Iris pigment epithelial cell (primary cell): ENCODE measurements around the gene TIMP2.
A peak's percentile ranks its signal among the peaks of the same experiment; 100 is the strongest.

Experiments used
- DNase-seq: peaks from one replicate; pipeline ENCODE4 v3.0.0-alpha.2; 2011; ENCODE audit warnings: low read depth

TIMP2 gene

DNA sequence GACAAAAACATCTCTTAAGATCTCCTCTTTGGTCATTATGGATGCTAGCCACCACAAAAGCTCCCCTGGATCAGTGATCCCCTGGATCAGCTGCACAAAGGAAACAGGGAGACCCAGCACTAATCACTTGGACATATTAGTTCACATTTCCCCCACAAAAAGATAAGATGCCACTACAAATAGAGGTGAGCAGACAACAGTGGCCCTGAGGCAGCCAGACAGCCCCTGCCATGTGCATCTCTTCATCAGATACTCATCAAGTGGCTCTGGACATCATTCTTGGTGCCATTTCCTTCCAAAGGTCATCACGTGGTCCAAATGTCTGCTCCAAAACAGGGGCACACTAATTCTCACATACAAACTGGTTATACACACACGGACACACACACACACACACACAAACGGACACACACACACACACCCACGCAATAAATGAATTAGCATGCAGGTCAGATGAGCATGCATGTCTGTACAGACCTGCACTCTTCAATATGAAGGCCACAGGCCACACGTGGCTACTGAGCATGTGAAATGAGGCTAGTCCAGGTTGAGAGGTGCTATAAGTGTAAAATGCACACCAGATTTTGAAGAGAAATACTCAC, 88.7 kb downstream of the TIMP2 start:
- no peak for DNase-seq

- no peak for DNase-seq
Observed at GRCh38 chr17:78834571-78834970, 90.6 kb downstream of the TIMP2 start.

DNA sequence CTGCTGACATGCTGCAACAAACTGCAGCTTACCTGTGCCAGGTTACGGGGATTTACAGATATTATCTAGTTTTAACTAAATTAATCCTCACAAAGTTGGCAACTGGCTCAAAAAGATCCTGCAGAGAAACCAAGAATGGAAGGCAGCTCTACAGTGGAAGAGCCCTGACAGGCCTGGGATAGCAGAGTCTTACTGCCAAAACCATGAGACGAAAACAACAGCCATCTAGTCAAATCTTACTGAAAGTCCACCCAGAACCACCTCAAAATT, 92.7 kb downstream of the TIMP2 start:
- no peak for DNase-seq

DNA sequence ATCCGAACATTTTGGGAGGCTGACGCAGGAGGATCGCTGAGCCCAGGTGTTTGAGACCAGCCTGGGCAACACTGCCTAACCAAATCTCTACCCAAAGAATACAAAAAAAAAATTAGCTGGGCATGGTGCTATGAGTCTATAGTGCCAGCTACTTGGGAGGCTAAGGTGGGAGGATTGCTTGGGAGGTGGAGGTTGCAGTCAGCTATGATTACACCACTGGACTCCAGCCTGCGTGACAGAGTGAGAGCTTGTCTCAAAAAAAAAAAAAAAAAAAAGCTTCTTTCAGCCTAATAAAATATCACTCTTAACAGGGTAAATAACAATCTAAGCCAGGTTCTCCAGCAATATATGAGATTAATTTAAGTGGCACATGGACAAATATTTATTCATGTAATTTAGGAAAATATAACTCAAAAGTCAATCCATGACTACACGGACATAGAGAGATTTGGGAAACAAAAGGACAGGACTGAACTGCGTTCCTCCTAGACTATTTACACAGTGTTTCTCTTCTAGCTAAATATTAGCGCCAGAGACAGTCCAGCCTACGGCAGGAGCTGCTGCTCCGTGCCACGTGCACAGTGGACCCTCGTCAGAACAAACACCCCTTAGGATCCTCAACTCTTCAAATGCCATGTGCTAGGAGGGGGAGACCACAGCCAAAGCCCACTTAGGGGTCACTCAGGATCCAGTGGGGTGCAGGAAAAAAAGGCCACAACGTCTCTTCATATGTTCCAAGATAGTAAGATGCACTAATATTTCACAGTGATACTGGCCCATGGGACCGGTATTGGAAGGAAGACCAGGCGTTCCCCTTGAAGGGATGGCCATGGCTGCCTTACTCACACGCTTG, 93.3 kb downstream of the TIMP2 start:
- DNase-seq = no peak

GRCh38 chr17:78829477-78829876, 95.7 kb downstream of the TIMP2 start:
- DNase-seq = no peak

GRCh38 chr17:78828470-78829185, 96.6 kb downstream of the TIMP2 start:
- peak; percentile 90 for DNase-seq

- DNase-seq = no peak
Observed at GRCh38 chr17:78826836-78827509, 98.2 kb downstream of the TIMP2 start.

DNA sequence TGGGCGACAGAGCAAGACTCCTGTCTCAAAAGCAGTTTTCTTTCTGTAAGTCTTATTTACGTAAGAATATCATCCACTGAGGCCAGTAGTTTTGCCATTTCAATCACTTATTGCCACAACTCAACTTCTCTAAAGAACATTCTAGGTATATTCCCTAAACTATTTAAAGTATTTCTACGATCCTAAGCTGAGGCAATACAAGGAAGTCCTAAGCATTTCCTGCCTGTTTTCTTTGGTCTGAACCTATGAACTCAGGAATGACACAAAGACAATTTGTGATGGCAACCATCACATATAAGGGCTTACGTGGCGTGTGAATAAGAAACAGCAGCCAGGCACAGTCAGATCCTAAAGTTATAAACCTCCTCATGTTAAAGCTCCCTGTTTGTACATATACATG, 98.8 kb downstream of the TIMP2 start:
- peak; percentile 82 for DNase-seq

GRCh38 chr17:78825696-78826095, 99.5 kb downstream of the TIMP2 start:
- no peak for DNase-seq

DNA sequence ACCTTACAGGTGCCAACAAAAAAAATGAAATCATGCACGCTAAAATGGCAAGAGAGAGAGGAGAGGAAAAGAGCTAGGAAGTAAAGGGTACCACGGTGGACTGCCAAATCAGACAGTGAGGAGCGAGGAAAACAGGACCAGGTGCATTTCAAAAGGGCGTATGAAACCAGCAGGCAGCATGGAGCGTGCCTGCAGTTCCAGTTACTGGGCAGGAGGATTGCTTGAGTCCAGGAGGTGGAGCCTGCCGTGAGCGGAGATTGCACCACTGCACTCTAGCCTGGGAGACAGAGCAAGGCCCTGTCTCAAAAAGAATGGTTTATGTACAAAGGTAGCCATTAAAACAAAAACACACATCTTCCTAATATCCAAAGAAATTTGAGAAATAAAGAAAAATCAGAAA, 100.9 kb downstream of the TIMP2 start:
- DNase-seq = no peak

DNA sequence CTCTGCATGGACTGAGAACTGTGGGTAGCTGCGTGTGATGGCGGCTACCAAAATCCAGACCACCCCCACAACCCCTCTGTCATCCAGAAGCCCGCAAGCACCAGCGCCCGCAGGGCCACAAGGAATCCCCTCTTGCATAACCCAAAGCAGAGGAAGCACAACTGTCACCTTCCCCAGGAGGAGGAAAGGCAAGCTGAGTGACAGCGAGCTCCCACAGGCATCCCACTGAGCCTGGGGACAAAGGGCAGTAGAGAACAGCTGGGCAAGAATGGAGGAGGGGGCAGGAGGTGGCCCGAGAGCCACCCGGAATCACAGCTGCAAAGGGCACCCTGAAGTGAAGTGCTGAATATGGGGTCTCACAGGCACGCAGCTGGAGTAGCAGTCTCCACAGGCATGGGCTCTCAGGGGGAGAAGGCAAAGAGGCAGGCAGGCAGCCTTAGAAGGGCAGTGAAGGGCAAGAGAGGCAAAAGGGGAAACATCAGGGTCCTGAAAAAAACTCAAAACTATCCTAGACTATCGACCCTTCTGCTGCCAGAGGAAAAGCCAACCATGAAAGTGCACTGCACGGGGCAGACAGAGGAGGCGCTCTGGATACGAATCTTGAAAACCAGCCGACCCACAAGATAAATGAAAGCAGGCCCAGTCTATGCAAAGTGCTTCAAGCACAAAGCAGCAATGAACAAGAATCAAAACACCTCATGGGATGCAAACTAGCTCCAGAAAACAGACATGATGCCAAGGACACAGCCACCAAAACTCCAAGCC, 101.7 kb downstream of the TIMP2 start:
- no peak for DNase-seq

GRCh38 chr17:78822552-78822951, 102.6 kb downstream of the TIMP2 start:
- DNase-seq = peak; percentile 98

- DNase-seq = no peak
Observed at GRCh38 chr17:78821961-78822360, 103.2 kb downstream of the TIMP2 start.

DNA sequence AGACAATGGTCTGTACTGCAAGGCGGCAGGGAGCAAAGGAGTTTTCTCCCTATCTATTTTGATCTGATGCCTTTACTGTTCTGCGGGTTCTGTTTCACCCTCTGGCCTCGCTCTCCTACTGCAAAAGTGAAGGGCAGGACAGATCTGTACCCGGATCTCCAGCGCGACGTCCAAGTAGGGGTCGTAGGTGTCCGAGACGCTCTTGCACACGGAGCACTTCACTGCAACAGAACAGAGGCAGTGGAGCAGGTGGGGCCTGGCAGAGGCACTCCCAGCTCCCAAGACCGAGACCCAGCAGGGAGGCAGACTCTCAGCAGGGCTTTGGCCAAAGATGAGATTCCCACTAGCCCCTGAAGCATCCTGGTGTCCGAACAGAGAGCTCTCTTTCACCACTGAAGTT, 104.3 kb downstream of the TIMP2 start:
- no peak for DNase-seq

DNA sequence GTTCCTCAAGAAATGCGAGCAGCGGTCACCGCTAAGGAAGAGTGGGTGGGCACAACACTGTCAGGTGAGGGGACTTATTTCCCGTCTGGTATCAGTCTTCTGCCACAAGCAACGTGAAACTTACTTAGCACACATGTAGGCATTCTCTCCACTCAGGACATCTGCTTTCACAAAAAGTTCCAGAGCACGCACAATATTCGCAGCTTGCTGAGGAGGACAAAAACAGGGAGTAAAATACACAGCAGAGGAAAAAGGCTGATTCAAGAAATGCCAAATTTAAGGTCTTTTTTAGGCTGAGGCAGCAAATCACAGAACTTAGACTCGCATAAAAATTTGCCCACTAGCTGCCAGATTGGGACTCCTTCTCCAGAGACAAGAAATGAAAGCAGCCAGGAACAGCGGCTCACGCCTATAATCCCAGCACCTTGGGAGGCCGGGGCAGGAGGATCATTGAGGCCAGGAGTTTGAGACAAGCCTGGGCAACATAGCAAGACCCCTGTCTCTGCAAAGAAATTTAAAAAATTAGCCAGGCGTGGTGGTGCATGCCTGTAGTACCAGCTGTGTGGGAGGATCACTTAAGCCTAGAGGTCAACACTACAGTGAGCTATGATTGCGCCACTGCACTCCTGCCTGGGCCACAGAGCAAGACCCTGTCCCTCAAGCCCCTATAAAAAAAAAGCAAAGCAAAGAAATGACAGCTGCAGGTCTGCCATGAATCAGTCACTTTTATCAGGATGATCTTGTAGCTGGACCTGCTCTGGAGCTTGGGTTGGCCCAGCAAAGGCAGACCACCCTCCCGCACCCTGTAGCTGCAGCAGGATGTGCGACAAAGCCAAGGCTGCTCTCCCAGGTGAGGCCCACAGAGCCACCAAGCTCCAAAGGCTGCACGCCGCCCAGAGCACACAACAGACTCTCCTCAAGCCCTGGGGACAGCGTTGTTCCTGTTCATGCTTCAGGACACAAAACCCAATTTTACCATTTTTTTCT, 105.1 kb downstream of the TIMP2 start:
- DNase-seq = no peak

DNA sequence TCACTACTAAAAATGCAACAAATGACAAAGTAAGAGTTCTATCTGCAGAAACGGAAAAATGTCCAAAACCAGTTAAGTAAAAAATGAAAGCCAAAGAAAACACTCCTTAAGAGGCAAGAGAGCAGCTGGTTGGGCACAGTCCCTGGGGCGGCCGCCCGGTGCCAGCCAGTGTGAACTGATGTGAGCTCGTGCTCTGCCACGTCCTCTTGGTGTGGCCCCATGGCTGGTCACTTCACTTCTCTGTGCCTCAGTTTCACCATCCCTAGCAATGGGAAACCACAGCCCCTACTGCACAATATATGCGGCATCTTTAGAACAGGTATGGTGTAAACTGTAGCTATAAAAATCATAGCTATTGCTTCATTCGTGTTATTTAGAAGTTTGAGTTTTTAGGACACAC, 105.8 kb downstream of the TIMP2 start:
- no peak for DNase-seq

- no peak for DNase-seq
Observed at GRCh38 chr17:78818932-78819331, 106.3 kb downstream of the TIMP2 start.

- no peak for DNase-seq
Observed at GRCh38 chr17:78818152-78818846, 106.9 kb downstream of the TIMP2 start.

DNA sequence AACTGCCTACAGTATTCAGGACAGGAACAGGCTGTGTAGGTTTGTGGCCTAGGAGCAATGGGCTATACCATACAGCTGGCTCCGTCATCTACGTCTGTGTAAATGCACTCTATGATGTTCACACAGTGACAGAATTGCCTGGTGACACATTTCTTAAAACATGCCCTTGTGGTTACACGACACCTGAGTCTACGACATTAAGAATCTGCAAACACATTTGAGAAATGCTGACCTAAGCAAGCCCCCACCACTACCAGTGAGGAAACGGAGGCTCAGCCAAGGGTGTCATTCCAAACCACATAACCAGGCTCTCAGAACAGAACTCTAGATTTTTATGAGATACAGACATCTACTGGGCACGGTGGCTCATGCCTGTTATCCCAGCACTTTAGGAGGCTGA, 108.1 kb downstream of the TIMP2 start:
- DNase-seq = no peak

GRCh38 chr17:78815696-78816095, 109.5 kb downstream of the TIMP2 start:
- no peak for DNase-seq
